Endothelial cell of umbilical vein (primary cell): ENCODE results near the gene SP6. TPM values are rescaled to one million over a fixed set of nuclear protein-coding genes. Genes with fewer than 3 reads are reported as not detected.

Source experiments
- BruUV-seq: library from RNA; stranded (reverse); fragments of 400-500 nt; replicated peaks from 2 replicates; lab custom pipeline; 2021; lab: Mats Ljungman, UMichigan
- CTCF ChIA-PET: fragments of 300-600, 350-600 bp; sonication (Branson Sonifier 250); formaldehyde crosslinking; loops from one replicate; lab custom pipeline; 2021; ENCODE audit warnings: antibody characterized with exemption, inconsistent platforms; lab: Charles Lee
- POLR2A ChIA-PET: fragments of 300-600, 350-600 bp; sonication (Branson Sonifier 250); formaldehyde crosslinking; loops from one replicate; lab custom pipeline; 2021; ENCODE audit warnings: antibody characterized with exemption, inconsistent platforms; lab: Charles Lee
- DNase-seq: peaks from one replicate; pipeline ENCODE4 v3.0.0-alpha.2; 2011; ENCODE audit warnings: low read depth, low spot score
- FAIRE-seq: peaks from 2 replicates; lab custom pipeline; 2011; peaks lifted over from hg19 to GRCh38; lab: Jason Lieb, UNC
- H2AFZ ChIP-seq: 2 replicates; pipeline ENCODE4 v1.6.0; 2012; ENCODE audit warnings: low read depth, low read length, control low read depth, inconsistent platforms
- H3K27ac ChIP-seq: 2 replicates; pipeline ENCODE4 v1.5.1; 2011; ENCODE audit warnings: low read depth, mild to moderate bottlenecking, control low read depth, low read length, moderate library complexity; ENCODE audit not compliant: insufficient read depth
- H3K27me3 ChIP-seq, 2 experiments: 2 replicates each; pipeline versions ENCODE4 v1.6.0 to v1.6.1; 2011; ENCODE audit warnings: low read length in 2 of 2, mixed read lengths in 1 of 2; ENCODE audit not compliant: control insufficient read depth in 2 of 2, insufficient read depth in 2 of 2
- H3K36me3 ChIP-seq, 2 experiments: 2 replicates in 1 of 2; 3 replicates in 1 of 2; pipeline ENCODE4 v1.5.1; 2011; ENCODE audit warnings: low read length in 2 of 2, mild to moderate bottlenecking in 1 of 2, moderate library complexity in 1 of 2; ENCODE audit not compliant: control insufficient read depth in 2 of 2, insufficient read depth in 2 of 2; ENCODE audit errors: extremely low read depth in 1 of 2
- H3K4me1 ChIP-seq: 3 replicates; pipeline ENCODE4 v1.5.1; 2011; ENCODE audit warnings: mild to moderate bottlenecking, low read length; ENCODE audit not compliant: control insufficient read depth, insufficient read depth; ENCODE audit errors: extremely low read depth
- H3K4me2 ChIP-seq: 2 replicates; pipeline ENCODE4 v1.6.1; 2011; ENCODE audit warnings: low read length, control low read depth, mixed read lengths; ENCODE audit not compliant: insufficient read depth
- H3K4me3 ChIP-seq, 3 experiments: fragments of 200-600 bp in 1 of 3; sonication (generic), shearing (Covaris generic) in 1 of 3; replicated peaks in 1 of 3; 2 replicates each; pipeline ENCODE4 v1.5.1; 2011 to 2016; ENCODE audit warnings: control low read depth in 3 of 3, low read length in 3 of 3, mild to moderate bottlenecking in 2 of 3, inconsistent platforms in 1 of 3, low read depth in 1 of 3, moderate library complexity in 1 of 3; ENCODE audit not compliant: insufficient read depth in 1 of 3
- H3K79me2 ChIP-seq: 2 replicates; pipeline ENCODE4 v1.6.0; 2012; ENCODE audit warnings: low read length, inconsistent platforms; ENCODE audit not compliant: control insufficient read depth, insufficient read depth
- H3K9ac ChIP-seq: replicated peaks from 2 replicates; pipeline ENCODE3; 2011; ENCODE audit warnings: low read length, control low read depth; ENCODE audit not compliant: insufficient read depth; ENCODE audit errors: extremely low read depth
- H3K9me1 ChIP-seq: replicated peaks from 3 replicates; pipeline ENCODE4 v1.6.0; 2011; ENCODE audit warnings: mild to moderate bottlenecking, low read length; ENCODE audit not compliant: control insufficient read depth, insufficient read depth; ENCODE audit errors: extremely low read depth
- H3K9me3 ChIP-seq: replicated peaks from 2 replicates; pipeline ENCODE4 v1.5.1; 2012; ENCODE audit warnings: low read length, inconsistent platforms; ENCODE audit not compliant: control insufficient read depth, insufficient read depth
- H4K20me1 ChIP-seq: replicated peaks from 2 replicates; pipeline ENCODE3; 2011; ENCODE audit warnings: mild to moderate bottlenecking, low read length; ENCODE audit not compliant: control insufficient read depth, insufficient read depth; ENCODE audit errors: extremely low read depth
- FOS ChIP-seq: IDR thresholded peaks from 2 replicates; pipeline ENCODE4 v1.6.1; 2011; ENCODE audit warnings: mild to moderate bottlenecking, low read length, moderate library complexity, borderline replicate concordance; ENCODE audit not compliant: insufficient read depth
- GATA2 ChIP-seq: IDR thresholded peaks from 2 replicates; pipeline ENCODE4 v1.7.0; 2011; ENCODE audit warnings: low read depth, mild to moderate bottlenecking, moderate library complexity, mixed read lengths, low read length; ENCODE audit not compliant: insufficient read length, insufficient read depth
- dilution Hi-C: fragments of 300-500 bp; cut with MboI; formaldehyde crosslinking; loops from one replicate; pipeline ENCODE4 v1.15.0; 2019; ENCODE audit warnings: low sequenced_read_pairs; ENCODE audit not compliant: extremely low pct_ligation_motif_present
- intact Hi-C: fragments of 100-400 bp; cut with micrococcal nuclease; formaldehyde crosslinking; loops from one replicate; pipeline ENCODE4 v1.10.0; 2022
- polyA plus RNA-seq, 4 experiments: library from polyadenylated mRNA; depleted of rRNA in 3 of 4; stranded (reverse) in 3 of 4; unstranded in 1 of 4; fragments of >200 nt; gene quantifications; 2 replicates each; pipeline versions ENCODE4 v1.2.1 to v1.2.3, GENCODE V29; 2011 to 2012; ENCODE audit warnings: missing spikeins in 1 of 4
- total RNA-seq: library from RNA; stranded (reverse); gene quantifications from 2 replicates; pipeline ENCODE4 v1.2.3, GENCODE V29; 2021
- TF ChIP-seq, protein P1 (sequence below): IDR thresholded peaks from 2 replicates; pipeline ENCODE4 v1.6.1; 2011; ENCODE audit not compliant: insufficient read depth, insufficient read length

SP6 gene
- total and polyA plus RNA-seq, 2 donors (not counting 3 experiments of a cell fraction or from before 2014, with no cell fraction given), result 0.11 to 1.3 TPM

DNA sequence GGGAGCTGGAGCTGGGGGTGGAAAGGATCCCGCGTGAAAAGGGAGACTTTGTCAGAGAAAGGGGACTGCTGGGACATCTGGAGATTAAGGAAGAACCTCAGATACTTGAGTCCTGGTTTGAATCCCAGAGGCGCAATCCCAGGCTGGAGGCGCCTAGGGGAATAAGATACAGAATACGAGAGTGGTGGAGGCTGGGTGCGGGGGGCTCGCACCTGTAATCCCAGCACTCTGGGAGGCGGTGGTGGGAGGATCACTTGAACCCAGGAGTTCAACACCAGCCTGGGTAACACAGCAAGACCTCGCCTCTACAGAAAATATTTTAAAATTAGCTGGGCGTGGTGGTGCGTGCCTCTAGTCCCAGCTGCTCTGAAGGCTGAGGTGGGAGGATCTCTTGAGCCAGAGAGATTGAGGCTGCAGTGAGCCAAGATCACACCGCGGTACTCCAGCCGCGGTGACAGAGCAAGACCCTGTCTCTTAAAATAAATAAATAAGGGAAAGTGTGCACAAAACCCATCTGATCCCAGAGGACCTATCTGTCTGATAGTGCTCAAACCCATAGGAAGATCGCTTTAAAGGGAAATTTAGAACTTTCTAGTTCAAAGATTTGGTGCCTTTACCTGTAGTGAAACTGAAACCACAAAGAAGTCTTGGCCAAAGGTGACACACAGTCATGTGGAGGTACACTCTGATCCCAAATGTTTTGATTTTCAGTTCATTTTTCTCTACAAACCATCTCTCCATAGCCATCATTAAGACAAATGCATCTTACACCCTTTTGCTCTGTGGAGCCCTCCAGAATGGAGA is 9.3 kb downstream of the SP6 start:
- no TSS peak for BruUV-seq
- ChIA-PET CTCF (interaction anchor here (0.7 to 5.3 kb wide), 16 partner anchors 9 to 179 kb away, joined by 3 to 162 read pairs (median 6); partner anchors contain the start of genes CDK5RAP3, LRRC46, MRPL10 and SP2), POLR2A (interaction anchor here (0.6 kb wide), 1 partner anchor 49 kb away, joined by 4 read pairs; no protein-coding TSS in a partner anchor)
- Histone ChIP-seq H3K36me3 (no peaks in the 10 kb centered on the region), H3K27me3 (no peaks in the 10 kb centered on the region), H4K20me1 (no peaks in the 10 kb centered on the region), H3K9ac (no peak overlapping the region), H2AFZ (peak overlapping the region; percentile 95), H3K4me2 (no peak overlapping the region), H3K79me2 (no peaks in the 10 kb centered on the region), H3K4me3 (no peak overlapping the region), H3K27ac (no peak overlapping the region), H3K9me3 (no peaks in the 10 kb centered on the region), H3K4me1 (peaks cover 5% of the 10 kb centered on the region), H3K9me1 (no peaks in the 10 kb centered on the region)
- dilution Hi-C loops (no loop called here), intact Hi-C loops (loop anchor here (1.0 to 5.0 kb wide), 5 partner anchors 49 to 171 kb away; partner anchors contain the start of genes CDK5RAP3 and PNPO)
- FAIRE-seq, result no peak
- DNase-seq, result no peak
- TF ChIP-seq GATA2 (no peak), FOS (no peak)
- TF ChIP-seq, protein P1, sequence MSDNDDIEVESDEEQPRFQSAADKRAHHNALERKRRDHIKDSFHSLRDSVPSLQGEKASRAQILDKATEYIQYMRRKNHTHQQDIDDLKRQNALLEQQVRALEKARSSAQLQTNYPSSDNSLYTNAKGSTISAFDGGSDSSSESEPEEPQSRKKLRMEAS, result no peak
